Loucy (cell line): ENCODE measurements around the gene PAK1.

Experiments used
- H2AFZ ChIP-seq: fragments of 200-600 bp; sonication (generic); 2 replicates; pipeline ENCODE4 v1.6.0; 2016; ENCODE audit warnings: antibody characterized with exemption, mild to moderate bottlenecking, low read length, moderate library complexity
- H3F3A ChIP-seq: fragments of 200-600 bp; 2 replicates; pipeline ENCODE4 v1.6.0; 2016; ENCODE audit warnings: antibody characterized with exemption, low read depth, mild to moderate bottlenecking
- H3K27me3 ChIP-seq: fragments of 200-600 bp; sonication (generic); 2 replicates; pipeline ENCODE4 v1.6.1; 2014; ENCODE audit warnings: low read length, mild to moderate bottlenecking; ENCODE audit not compliant: insufficient read depth, poor library complexity, severe bottlenecking
- H3K36me3 ChIP-seq: fragments of 200-600 bp; sonication (generic); 2 replicates; pipeline ENCODE4 v1.6.1; 2016; ENCODE audit warnings: low read length; ENCODE audit not compliant: insufficient read depth
- H3K4me1 ChIP-seq: fragments of 200-600 bp; sonication (generic); 2 replicates; pipeline ENCODE4 v1.5.1; 2014; ENCODE audit warnings: low read length, mild to moderate bottlenecking; ENCODE audit not compliant: insufficient read depth, poor library complexity, severe bottlenecking
- H3K4me2 ChIP-seq: fragments of 200-600 bp; sonication (generic); 2 replicates; pipeline ENCODE4 v1.6.0; 2014; ENCODE audit warnings: antibody characterized with exemption, low read length, low read depth, mild to moderate bottlenecking; ENCODE audit not compliant: poor library complexity, severe bottlenecking
- H3K4me3 ChIP-seq: fragments of 200-600 bp; sonication (generic); 2 replicates; pipeline ENCODE4 v1.5.1; 2014; ENCODE audit warnings: low read length, mild to moderate bottlenecking, mixed read lengths; ENCODE audit not compliant: poor library complexity, severe bottlenecking
- H3K79me2 ChIP-seq: fragments of 200-600 bp; sonication (generic); 2 replicates; pipeline ENCODE4 v1.6.1; 2014; ENCODE audit warnings: low read length; ENCODE audit not compliant: insufficient read depth
- H3K9ac ChIP-seq: fragments of 200-600 bp; sonication (generic); 2 replicates; pipeline ENCODE4 v1.6.0; 2014; ENCODE audit warnings: mild to moderate bottlenecking, low read depth, low read length, moderate library complexity; ENCODE audit not compliant: poor library complexity, severe bottlenecking
- H3K9me2 ChIP-seq: fragments of 200-600 bp; sonication (generic); replicated peaks from 2 replicates; pipeline ENCODE4 v1.6.1; 2016; ENCODE audit warnings: low read depth, low read length, mixed read lengths
- H3K9me3 ChIP-seq: fragments of 200-600 bp; sonication (generic); 2 replicates; pipeline ENCODE4 v1.6.1; 2014; ENCODE audit warnings: mild to moderate bottlenecking, antibody characterized with exemption, low read length, low read depth; ENCODE audit not compliant: insufficient read depth
- H4K20me1 ChIP-seq: fragments of 200-600 bp; sonication (generic); 2 replicates; pipeline ENCODE4 v1.6.0; 2014; ENCODE audit warnings: antibody characterized with exemption, low read length, mild to moderate bottlenecking; ENCODE audit not compliant: insufficient read depth, poor library complexity, severe bottlenecking
- CTCF ChIP-seq: fragments of 200-600 bp; sonication (generic); conservative IDR thresholded peaks from 2 replicates; pipeline ENCODE4 v1.5.1; 2014; ENCODE audit warnings: mild to moderate bottlenecking, antibody characterized with exemption, low read length
- EZH2phosphoT487 ChIP-seq: fragments of 200-600 bp; IDR thresholded peaks from 2 replicates; pipeline ENCODE4 v1.6.1; 2018; ENCODE audit warnings: antibody characterized with exemption, mild to moderate bottlenecking, moderate library complexity, borderline replicate concordance

PAK1 gene

DNA sequence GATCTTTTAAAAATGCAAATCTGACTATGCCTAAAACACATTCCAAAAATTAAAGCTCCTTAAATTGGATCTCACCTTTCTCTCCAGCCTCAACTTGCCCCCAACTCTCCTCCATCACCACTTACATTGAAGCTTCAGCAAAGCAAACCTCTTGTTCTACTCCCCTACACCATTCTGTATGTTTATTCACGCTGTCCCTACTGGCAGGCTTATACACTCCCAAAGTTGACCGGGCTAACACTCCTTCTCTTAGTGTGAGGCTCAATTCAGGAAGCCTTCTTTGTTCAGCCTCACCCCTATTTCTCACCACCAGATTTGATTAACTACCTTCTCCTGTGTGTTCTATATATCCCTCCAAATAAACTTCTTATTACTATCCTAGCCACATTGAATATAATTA, 170.6 kb downstream of the PAK1 start:
- Histone ChIP-seq H3K36me3 (no peaks in the 10 kb centered on the region), H3K9ac (no peak overlapping the region), H3F3A (no peaks in the 10 kb centered on the region), H3K4me3 (no peak overlapping the region), H3K4me2 (no peak overlapping the region), H3K4me1 (no peaks in the 10 kb centered on the region), H2AFZ (no peak overlapping the region), H3K27me3 (no peaks in the 10 kb centered on the region), H3K79me2 (no peaks in the 10 kb centered on the region), H3K9me3 (no peaks in the 10 kb centered on the region), H3K9me2 (no peaks in the 10 kb centered on the region), H4K20me1 (no peaks in the 10 kb centered on the region)
- no peak for TF ChIP-seq CTCF
- TF ChIP-seq EZH2phosphoT487 = no peak

GRCh38 chr11:77302752-77303151, 171.1 kb downstream of the PAK1 start:
- Histone ChIP-seq H3K36me3 (no peaks in the 10 kb centered on the region), H3K9me3 (no peaks in the 10 kb centered on the region), H3K4me1 (no peaks in the 10 kb centered on the region), H3K9ac (no peak overlapping the region), H3K27me3 (no peaks in the 10 kb centered on the region), H3K4me2 (no peak overlapping the region), H3K4me3 (no peak overlapping the region), H3K79me2 (no peaks in the 10 kb centered on the region), H3F3A (no peaks in the 10 kb centered on the region), H3K9me2 (no peaks in the 10 kb centered on the region), H4K20me1 (no peaks in the 10 kb centered on the region), H2AFZ (no peak overlapping the region)
- TF ChIP-seq CTCF = no peak
- TF ChIP-seq EZH2phosphoT487 = no peak

DNA sequence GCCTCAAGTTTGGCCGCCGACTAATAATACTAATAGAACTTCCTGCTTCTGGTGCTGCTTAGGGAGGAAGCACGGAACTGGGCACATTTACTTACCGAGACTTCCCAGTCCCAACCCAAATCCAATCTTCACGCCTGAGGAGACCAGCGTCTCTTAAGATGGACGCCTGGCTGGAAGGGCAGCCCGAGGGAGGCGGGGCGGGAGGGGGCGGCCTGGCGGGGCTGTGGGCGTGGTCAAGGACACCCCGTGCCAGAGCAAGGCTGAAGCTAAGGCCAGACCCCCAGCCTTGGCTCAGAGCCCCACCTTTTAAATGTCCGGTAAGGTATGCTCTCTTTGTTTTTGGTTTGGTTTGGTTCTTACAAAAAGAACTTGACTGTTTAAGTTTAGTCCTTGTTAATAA, 172.4 kb downstream of the PAK1 start, which contains the start of gene GDPD4:
Gene GDPD4, minus strand, starts transcription at position 177 of the 400 bp plus-strand sequence. CDS start 16,549 bp downstream, outside the sequence.
- no peaks in the 10 kb centered on the region for H3K9me3 ChIP-seq
- H4K20me1 ChIP-seq = no peaks in the 10 kb centered on the region
- no peak within 1 kb of the TSS for H2AFZ ChIP-seq
- H3K27me3 ChIP-seq = no peaks in the 10 kb centered on the region
- no peaks in the 10 kb centered on the region for H3K9me2 ChIP-seq
- H3K79me2 ChIP-seq = no peaks in the 10 kb centered on the region
- H3K4me2 ChIP-seq = no peak within 1 kb of the TSS
- no peak within 1 kb of the TSS for H3K9ac ChIP-seq
- H3K4me3 ChIP-seq = no peak within 1 kb of the TSS
- H3K4me1 ChIP-seq = no peaks in the 10 kb centered on the region
- no peaks in the 10 kb centered on the region for H3F3A ChIP-seq
- no peaks in the 10 kb centered on the region for H3K36me3 ChIP-seq
- TF ChIP-seq CTCF (no peak), EZH2phosphoT487 (no peak)
